ENCODE results near the gene KCNH2.
A peak's percentile ranks its signal among the peaks of the same experiment; 100 is the strongest.

KCNH2 gene

DNA sequence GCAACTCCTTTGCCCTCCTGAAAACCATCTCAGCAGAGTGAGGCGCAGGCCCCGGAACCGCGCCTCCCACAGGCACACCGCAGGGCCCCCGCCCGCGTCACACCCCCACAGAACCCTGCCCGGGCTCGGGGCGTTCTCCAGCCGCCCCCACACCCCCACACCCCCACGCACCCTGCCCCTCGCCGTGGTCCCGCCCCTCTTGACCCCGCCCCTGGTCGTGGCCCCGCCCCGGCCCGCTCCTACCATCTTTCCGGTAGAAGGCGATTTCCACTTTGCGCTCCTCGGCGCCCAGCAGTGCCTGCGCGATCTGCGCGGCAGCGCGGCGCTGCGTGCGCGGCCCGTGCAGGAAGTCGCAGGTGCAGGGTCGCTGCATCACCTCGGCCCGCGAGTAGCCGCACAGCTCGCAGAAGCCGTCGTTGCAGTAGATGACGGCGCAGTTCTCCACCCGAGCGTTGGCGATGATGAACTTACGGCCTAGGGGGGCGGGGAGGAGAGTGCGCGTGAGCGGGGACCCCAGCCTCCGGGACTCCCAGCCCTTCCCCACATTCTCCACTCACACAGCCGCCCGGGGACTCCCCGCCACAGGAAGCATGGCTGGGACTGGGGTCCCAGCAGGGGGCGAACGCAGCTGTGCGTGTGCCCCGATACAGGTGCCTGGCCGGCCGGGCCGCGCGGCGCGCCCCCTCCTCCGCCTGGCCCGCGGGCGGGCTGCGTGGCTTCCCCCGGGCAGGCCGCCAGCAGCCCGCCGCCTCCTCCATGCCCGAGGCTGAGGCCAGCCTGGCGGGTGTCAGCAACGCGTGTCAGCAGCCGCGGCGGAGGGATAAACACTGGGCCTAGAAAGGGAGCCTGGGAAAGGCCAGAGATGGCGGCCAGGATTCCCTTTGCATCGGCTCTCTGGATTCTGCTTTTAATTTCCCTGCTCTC lies 3.4 kb downstream of the KCNH2 start:
- ATAC-seq = peak; percentile 60
- peak; percentile 71 for DNase-seq

DNA sequence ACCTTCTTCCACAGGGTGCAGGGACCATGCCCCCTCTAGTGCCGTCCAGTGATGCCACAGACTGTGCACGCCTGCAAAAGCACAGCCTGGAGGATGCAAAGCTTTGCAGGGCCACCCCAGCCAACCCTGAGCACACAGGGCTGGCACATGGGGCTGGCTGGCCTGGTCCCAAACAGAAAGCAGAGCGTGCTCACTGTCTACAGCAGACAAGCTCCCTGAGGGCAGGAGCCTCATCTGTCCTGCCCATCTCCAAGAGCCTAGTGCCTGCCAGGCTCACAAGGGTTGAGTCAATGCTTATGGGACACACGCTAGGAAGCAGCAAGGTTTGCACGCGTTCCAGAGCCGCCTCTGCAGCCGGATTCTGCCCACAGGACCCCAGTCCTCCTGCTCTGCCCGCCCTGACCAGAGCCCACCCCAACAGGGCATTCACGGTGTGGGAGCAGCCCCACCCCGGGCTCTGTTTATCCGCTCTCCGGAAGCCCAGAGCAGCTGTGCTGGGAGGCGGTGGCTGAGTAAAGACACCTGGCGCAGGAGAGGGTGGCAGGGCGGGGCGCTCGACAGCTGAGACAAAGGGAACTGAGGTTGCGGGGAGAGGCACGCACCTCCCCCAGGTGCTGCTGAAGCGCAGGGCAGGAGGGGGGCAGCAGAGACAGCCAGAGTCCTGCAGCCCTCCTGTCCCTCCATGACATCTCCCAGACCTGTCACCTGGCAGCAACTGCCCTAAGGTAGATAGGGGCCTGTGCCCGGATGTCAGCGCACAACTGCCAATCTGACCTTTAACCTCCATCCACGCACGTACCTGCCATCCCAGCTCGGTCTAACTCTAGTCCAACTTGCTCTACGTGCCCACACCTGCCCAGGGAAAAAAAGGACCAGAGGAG lies 4.3 kb downstream of the KCNH2 start:
- DNase-seq (no peak), ATAC-seq (no peak)

DNA sequence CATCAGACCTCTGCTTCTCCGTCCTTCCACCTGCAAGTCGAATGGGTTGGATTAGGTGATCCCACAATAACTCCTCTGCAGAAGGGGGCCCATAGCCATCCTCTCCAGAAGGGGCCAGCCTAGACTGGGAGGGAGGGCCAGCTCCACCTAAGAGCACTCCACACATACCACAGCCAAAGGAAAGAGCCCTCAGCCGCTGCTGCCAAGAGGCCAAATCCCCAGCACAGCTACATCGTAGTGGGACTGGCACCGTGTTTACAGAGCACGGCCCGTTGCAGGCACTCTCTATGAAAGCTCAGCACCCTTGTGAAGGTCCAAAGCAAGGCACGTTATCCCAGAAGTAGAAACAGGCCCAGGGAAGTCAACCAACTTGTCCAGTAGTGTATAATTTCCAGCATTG lies 5.4 kb downstream of the KCNH2 start:
- ATAC-seq (no peak), DNase-seq (no peak)

DNA sequence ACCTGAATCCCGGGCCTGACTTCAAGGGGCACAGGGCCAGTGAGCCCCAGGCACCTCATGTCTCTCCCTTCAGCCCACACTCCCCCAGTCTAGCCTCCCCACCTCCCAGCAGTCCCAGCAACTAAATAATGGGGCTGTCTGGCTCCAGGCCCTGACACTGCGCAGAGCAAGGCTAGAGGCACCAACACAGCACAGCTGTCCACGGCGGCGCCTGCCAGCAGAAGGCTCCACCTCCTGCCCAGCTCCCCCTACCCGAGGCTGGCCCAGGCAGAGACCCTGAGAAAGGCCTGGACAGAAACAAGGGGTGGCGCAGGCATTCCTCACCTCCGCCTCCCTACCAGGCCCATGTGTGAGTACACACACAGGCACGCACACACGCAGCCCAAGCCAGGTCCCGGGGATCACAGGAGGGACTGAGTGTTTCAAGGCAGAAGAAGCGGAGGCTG lies 6.1 kb downstream of the KCNH2 start:
- no peak for DNase-seq
- ATAC-seq = no peak

DNA sequence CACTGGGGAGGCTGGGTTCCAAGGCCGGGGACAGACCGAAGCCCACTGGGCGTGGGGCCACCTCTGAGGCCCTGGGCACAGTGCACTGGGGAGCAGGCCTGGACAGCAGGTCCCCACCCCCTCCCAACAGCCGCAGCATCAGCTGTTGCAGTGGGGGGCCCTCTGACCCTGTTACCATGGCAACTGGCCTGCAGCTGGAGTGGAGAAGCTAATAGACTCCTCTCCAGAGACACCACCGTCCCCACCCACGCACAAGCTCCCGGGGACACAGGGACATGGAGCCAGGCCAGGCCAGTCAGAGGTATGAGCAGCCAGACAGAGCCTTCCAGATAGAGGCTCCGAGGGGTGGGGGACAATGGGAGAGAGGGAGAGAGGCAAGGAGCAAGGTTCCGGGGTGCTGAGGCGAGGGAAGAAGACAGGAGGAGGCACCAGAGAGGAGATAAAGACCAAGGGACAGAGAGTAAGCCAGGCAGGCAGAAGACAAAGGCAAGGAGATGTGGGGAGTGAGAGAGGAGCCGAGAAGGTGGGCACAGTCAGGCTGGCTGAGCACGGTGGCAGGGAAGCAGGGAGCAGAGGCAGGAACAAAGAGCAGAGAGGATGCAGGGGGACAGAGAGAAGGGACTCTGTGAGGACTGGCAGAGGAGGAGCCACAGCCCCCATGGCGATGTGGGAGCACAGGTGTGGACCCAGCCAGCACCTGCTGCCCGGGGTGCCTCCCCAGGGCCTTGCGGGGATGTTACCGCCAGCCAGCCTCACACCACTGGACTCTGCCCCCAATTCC lies 6.7 kb downstream of the KCNH2 start:
- DNase-seq (no peak), ATAC-seq (no peak)

DNA sequence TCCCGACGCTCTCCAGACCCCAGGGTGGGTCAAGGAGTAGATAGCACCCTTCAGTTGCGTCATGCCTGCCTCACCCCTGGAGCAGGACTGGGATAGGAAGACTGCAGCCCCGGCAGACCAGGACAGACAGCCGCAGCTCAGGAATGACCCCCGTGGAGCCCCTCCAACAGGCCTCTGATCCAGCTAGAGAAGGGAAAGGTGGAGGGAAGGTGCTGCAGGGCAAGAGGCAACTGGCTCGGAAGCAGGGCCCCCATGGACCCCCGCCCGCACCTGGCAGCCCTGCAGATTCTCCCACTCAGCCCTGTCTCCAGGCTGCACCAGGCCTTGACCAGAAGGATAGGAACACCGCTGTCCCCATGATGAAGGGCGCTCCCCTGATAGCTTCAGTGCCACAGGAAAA lies 7.7 kb downstream of the KCNH2 start:
- no peak for ATAC-seq
- no peak for DNase-seq

DNA sequence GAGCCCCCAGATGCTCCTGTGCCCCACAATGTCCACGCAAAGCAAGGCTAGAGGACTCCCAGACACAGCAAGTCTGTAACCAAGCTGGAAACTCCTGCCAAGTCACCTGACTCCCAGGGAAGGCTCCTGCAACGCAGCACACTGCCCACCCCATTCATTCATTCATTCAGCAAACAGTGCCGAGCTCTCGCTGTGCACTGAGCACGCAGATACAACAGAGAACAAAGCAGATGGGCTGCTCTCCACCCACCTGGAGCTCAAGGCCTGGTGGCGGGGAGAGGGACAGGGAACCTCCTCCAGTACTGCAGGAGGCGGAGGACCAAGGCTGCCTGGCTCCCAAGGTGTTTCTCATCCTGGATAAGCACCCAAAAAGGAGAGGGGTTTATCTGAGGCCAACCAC lies 8.6 kb downstream of the KCNH2 start:
- DNase-seq (no peak), ATAC-seq (no peak)

DNA sequence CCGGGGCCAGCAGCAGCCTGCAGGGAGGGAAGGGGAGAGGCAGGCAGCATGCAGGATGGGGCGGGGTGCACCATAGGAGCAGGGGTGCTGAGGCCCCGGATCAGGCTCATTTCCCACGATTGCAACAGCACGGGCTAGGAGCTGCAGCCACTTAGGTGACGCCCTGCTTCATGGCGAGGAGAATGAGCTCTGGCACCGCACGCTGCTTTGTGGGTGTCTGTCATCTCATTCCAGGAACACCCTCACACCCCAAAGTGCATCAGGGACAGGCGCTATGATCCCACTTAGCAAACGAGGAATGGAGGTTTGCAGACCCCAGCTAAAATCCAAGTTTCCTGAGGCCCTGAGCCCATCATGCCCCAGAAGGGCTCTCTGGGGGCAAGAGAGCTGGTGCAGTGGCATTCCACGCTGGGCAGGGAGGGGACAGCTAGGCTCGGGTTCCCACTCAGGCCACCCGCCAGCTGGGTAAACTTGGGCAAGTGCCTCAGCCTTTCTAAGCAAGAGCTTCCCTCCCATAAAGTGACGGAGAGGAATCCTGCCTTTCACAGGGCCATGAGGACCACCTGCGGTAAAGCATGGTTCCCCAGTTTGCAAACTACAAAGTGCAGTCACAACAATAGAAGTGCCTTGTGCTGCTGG lies 9.3 kb downstream of the KCNH2 start:
- ATAC-seq = no peak
- no peak for DNase-seq

DNA sequence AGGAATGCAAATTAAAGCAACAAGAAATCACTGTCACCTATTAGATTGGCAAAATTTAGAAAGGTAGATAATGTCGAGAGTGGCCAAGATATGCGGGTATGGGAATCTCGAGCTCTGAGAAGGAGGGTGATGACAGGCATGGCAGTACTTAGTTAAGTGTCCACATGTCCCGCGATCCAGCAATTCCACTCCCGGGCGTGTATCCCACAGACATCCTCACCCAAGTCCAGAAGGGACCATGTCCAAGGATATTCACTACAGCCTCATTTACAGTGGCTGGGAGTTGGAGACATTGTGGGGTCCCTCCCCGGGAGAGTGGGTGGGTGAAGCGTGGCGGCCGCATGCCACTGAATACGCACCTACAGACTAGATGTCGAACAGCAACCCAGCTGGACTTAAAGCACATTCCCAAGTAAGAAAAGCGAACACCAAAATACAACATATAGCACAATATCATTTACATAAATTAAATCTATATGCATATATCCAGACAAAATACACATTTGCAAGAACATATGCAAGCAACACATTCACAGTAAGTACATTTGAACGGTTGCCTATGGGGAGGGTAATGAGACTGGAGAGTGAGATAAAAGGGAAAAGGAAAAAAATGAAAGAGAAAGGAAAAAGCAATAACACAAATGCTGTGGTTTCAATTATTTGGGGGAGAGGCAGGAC lies 9.9 kb downstream of the KCNH2 start:
- ATAC-seq (no peak), DNase-seq (no peak)

DNA sequence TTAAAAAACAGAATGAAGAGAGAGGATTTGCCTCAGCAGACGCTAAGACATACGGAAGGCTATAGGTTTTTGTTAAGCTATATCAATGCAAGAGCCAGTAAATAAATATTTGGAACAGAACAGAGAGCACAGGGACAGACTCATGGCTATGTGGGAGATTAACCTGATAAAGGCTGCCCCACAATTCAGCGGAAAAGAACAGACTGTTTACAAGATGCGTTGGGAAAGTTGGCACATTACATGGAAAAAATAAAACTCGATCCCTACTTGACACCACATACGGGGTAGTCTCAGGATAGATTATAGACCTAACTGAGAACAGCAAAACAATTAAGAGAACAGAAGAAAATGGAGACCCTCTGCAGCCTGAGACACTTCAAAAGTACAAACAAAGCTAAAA lies 10.8 kb downstream of the KCNH2 start:
- DNase-seq = no peak
- no peak for ATAC-seq

DNA sequence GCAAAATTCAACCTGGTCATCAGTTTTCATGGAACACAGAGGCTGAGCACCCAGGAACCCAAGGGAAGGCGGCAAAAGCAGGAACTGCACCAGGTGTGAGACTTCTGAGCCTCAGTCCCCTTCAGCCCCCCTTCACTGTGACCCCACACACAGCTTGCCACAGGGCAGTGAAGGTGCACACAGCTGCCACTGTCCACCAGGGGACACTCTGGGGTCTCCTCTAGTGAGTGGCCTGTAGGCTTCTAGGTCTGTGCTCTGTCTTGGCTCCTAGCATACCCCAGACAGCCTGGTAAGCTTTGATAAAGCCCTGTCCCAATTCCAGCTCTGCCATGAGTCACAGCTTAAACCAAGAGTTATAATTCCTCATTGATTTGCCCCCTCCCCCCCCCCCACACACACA lies 12.1 kb downstream of the KCNH2 start:
- DNase-seq = no peak
- ATAC-seq = no peak

DNA sequence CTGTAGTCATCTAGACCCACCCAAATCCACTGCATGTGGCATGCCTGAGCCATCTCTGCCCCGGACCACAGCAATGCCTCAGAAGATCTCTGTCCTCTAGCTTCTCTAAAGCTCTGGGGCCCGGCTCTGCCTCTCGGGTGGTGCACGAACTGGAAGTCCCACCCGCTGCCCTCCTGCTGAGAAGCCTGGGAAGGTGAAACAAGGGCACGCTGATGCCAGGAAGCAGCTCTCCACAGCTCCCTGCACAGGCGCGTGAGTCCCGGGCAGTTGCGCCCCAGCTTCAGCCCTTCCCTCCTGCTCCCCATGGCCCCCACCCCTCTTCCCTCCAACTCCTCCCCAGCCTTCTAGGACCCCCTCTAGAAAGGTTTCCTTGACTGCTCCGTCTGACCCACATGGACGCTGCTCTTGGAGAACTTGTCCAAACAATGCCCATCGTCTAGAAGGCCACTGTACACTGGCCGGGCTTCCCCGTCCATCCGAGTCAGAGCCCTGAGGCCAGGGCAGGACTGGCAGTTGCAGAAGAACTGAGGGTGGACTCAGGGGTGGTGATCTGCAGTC lies 12.8 kb downstream of the KCNH2 start:
- no peak for ATAC-seq
- no peak for DNase-seq

DNA sequence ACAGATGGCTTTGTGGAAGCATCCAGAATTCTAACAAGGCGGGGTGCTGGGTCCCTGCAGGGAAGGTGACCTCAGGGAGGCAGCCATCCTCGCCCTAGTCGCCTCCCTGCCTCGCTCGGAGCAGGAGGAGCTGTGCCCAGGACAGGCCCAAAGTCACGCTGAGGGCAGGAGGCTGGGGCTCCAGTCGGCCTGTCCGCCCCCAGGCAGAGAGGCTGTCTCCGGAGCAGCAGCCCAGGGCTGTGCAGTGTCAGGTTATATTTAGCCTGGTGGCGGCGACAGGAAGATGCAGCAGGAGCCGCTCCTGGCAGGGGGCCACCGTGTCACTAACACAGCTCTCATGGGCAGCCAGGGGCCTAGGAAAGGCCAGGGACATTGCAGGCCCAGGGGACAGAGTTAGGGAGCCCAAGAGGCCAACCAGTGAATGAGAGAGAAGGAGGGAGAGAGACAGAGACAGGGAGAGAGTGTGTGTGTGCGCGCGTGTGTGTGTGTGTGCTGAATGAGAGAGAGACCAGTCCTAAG lies 13.5 kb downstream of the KCNH2 start:
- no peak for ATAC-seq

DNA sequence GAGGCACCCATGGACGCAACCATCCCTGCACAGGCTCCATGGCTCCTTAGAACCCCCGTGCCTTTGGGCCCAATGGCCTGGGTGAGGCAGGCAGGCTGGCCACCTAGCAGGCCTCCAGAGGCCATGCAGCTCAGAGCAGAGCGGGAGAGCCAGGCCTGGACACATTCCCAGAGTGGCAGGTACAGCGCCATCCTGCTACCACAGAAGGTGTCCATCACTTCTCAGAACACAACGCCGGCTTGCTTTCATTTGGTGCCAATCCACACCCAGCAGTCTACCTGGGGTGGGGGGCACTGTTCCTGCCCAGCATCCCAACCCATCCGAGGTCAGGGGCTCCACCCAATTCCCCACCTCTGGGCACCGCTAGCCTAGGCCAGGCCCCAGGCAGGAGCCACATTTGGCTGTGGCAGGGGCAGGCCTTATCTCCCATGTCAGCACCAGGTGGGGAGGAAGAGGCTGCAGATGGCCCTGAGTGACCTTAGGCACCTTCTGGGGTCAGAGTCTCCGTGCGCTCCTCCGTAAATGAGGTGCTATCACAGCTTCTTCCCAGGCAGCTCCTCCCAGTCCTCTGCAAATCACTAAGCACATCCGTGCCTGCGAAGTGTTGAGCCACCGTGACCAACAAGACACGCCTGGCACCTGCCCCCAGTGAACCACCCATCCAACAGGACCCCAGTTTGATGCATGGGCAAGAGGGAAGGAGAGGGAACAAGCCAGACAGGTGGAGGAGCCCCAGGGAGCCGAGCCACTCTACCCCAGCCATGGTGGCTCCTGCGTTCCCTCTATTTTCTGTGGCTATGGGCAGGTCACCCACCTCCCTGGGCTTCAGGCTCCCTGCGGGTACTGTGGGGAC lies 14.2 kb downstream of the KCNH2 start:
- ATAC-seq (no peak), DNase-seq (no peak)

More for the DNA sequence above, 13.5 kb downstream of the KCNH2 start:
- no peak for DNase-seq

DNA sequence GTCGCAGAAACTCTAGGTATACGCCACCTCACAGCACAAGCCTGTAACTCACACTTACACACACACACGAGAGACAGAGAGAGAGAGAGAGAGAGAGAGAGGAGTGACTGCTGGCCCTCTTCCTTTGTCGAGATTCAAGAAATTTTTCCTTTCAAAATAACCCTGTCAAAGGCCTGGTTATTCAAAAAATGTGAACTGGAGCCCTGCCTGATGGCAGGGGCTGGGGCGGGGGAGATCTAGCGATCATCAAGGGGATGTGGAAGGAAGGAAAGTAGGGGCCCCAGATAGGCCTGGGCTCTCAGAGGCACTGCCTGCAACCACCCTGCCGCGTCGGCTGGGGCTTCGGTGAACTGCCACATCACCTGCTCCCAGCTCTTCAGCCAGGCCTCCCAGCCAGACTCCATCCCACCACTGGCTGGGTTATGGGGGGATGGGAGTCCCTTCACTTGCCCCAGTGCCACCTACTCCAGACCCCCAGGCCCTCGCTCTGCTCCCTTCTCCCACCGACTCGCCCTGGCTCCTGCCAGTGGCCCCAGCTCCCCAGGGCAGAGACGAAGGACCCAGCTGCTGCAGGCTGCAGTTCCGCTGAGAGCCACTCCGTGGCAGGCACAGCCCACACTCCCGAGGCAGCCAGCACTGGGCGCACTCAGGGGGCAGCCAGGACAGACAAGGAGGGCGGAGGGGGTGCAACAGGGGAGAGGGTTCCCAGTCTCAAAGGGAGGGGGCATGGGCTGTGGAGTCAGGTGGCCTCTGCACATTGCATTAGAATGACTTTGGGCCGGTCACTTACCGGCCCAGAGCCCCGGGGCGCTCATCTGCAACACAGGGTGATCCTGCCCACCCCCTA lies 15.3 kb downstream of the KCNH2 start:
- DNase-seq (peak; percentile 66), ATAC-seq (peak; percentile 84)

DNA sequence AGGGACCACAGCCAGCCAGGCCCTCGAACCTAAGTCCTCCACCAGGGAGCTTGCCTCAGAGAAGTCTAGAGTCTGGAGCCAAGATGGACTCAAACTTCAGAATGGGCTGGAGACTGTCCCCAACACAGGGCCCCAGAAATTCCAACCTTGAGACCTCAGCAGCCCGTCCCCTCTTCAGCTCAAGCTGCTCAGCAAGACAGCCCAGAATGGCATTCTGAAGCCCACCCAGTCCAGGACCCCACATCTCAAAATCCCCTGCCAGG lies 15.9 kb downstream of the KCNH2 start:
- DNase-seq (no peak), ATAC-seq (no peak)

DNA sequence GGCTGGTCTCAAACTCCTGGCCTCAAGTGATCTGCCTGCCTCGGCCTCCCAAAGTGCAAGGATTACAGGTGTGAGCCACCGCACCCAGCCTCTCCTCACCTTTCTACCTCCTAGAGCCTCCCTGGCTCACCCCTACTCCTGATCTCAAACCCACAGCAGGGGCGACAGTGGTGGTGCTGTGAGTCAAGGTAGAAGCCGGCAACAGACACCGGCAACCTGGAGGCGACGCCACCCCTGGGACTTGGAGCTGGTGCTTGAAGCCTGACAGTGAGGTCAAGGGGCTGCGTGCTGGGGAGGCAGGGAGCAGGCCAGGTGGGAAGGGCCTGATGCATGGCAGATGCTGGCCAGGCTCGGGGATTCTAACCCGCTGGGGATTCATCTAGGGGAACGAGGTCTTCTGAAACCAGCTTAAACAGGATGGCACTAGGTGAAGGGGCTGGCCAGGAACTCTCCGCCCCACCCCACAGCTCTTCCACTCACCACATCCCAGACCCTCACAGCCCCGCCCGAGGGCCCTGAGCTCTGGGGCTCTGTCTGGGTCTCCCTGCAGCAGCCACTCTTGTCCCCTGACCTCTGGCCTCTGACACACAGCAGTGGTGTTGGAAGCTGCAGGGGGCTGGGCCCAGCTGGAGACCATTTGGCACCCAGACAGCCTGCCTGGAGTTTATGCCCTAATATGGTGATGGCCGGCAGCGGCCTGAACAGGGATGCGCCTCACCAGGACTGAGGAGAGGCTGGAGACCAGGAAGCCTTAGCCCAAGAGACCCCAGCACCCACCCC lies 16.4 kb downstream of the KCNH2 start:
- DNase-seq (no peak), ATAC-seq (no peak)
